Measurements from ENCODE around the gene TTC19. TPM values are rescaled to one million over a fixed set of nuclear protein-coding genes. Genes with fewer than 3 reads are reported as not detected.

The TTC19 gene
- total and polyA plus RNA-seq, 2 of the 8 experiments (the other 6 are each of a cell fraction or from before 2014, with no cell fraction given) = 11.8 to 55.0 TPM

DNA sequence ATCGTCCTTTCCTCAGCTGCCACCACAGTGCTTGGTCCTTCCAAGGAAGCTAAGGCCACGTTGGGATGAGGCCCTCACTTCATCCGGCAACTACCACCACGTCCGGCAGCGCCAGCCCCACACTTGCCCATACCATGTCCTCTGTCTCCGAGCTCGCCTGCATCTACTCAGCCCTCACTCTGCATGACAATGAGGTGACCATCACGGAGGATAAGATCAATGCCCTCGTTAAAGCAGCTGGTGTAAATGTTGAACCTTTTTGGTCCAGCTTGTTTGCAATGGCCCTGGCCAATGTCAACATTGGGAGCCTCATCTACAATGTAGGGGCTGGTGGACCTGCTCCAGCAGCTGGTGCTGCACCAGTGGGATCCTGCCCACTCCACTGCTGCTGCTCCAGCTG lies 44.9 kb downstream of the TTC19 start (continued):
- TF ChIP-seq SAP30 (IDR thresholded peaks at IDR 0.05; ENCODE audit: insufficient read depth, insufficient replicate concordance, low read length) (no peak), MAFK (IDR thresholded peaks at IDR 0.05; ENCODE audit: low read depth, low read length) (no peak), JUND (IDR thresholded peaks at IDR 0.05; ENCODE audit: low read length) (no peak)

All from H1 (cell line).